Upper lobe of left lung (tissue), 6 donors: Measurements from ENCODE around the gene UBE2J2. TPM values are rescaled to one million over a fixed set of nuclear protein-coding genes. Genes with fewer than 3 reads are reported as not detected.

Experiments
- ATAC-seq, 2 donors: fragments of 200-7000 bp; cut with Tn5 transposase; one replicate each; pipeline ENCODE4 v1.9.1; 2022; ENCODE audit warnings: mild to moderate bottlenecking in 2 of 2, moderate library complexity in 2 of 2; ENCODE audit not compliant: low FRiP score in 2 of 2
- DNase-seq, 2 donors: peaks; one replicate each; pipeline ENCODE4 v3.0.0-alpha.2; 2019 to 2020
- H3K27ac ChIP-seq, 4 donors: fragments of 200-600 bp; sonication (generic); one replicate each; pipeline ENCODE4 v1.5.1; 2016 to 2019
- H3K27me3 ChIP-seq, 4 donors: fragments of 200-600 bp; sonication (generic); one replicate each; pipeline ENCODE4 v1.5.1; 2017 to 2019
- H3K36me3 ChIP-seq, 4 donors: fragments of 200-600 bp; sonication (generic); one replicate each; pipeline ENCODE4 v1.5.1; 2016 to 2019
- H3K4me1 ChIP-seq, 4 donors: fragments of 200-600 bp; sonication (generic); one replicate each; pipeline ENCODE4 v1.5.1; 2018 to 2019
- H3K4me3 ChIP-seq, 4 donors: fragments of 200-600 bp; sonication (generic); one replicate each; pipeline ENCODE4 v1.5.1; 2017 to 2019; ENCODE audit warnings: mild to moderate bottlenecking in 2 of 4, moderate library complexity in 1 of 4
- H3K9me3 ChIP-seq, 4 donors: fragments of 200-600 bp; sonication (generic); one replicate each; pipeline ENCODE4 v1.5.1; 2018 to 2019
- CTCF ChIP-seq, 6 experiments: fragments of 450-650 bp in 4 of 6; fragments of 200-600 bp in 2 of 6; sonication (generic) in 2 of 6; IDR thresholded peaks; one replicate each; pipeline ENCODE4 v1.5.1; 2016 to 2019; ENCODE audit warnings: antibody characterized with exemption in 6 of 6
- EP300 ChIP-seq, 4 donors: sonication (generic); formaldehyde crosslinking; IDR thresholded peaks; one replicate each; pipeline ENCODE4 v1.5.1; 2017; ENCODE audit warnings: antibody characterized with exemption in 4 of 4, control low read depth in 2 of 4
- POLR2A ChIP-seq, 4 donors: fragments of 450-650 bp; IDR thresholded peaks; one replicate each; pipeline ENCODE4 v1.5.1; 2016 to 2017; ENCODE audit warnings: antibody characterized with exemption in 4 of 4, mild to moderate bottlenecking in 2 of 4
- POLR2AphosphoS5 ChIP-seq, 2 donors: sonication (generic); formaldehyde crosslinking; IDR thresholded peaks; one replicate each; pipeline ENCODE4 v1.5.1; 2017; ENCODE audit warnings: antibody characterized with exemption in 2 of 2
- WGBS, 2 donors: methylation state at CpG; one replicate each; pipeline ENCODE4 v1.1.5; 2017 to 2018; 5-methylcytosine and 5-hydroxymethylcytosine counted together
- total RNA-seq, 6 donors: library from RNA; depleted of rRNA in 4 of 6; stranded (reverse); fragments of >200 nt in 4 of 6; gene quantifications; one replicate each; pipeline versions ENCODE4 v1.1.0 to v1.2.1, GENCODE V29; 2016 to 2021
- donor health status: DM: no; HTN: no; CAD: no; lungs with moderate emphysema.
- donor health status: DM: no; HTN: yes; CAD: no; lungs with severe emphysema.

Gene UBE2J2
- total RNA-seq, 6 donors from 2014 or later = 41.5 to 88.0 (median 50.5) TPM

DNA sequence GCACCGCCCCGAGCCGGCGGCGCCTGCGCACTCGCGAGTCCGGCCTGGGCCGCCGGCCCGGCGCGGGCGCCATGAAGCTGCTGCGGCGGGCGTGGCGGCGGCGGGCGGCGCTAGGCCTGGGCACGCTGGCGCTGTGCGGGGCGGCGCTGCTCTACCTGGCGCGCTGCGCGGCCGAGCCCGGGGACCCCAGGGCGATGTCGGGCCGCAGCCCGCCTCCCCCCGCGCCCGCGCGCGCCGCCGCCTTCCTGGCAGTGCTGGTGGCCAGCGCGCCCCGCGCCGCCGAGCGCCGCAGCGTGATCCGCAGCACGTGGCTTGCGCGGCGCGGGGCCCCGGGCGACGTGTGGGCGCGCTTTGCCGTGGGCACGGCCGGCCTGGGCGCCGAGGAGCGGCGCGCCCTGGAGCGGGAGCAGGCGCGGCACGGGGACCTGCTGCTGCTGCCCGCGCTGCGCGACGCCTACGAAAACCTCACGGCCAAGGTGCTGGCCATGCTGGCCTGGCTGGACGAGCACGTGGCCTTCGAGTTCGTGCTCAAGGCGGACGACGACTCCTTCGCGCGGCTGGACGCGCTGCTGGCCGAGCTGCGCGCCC, 41.4 kb downstream of the UBE2J2 start, which contains the start of gene B3GALT6:
Gene B3GALT6, plus strand, starts transcription at position 30 of the 588 bp plus-strand sequence. Its CDS starts 42 bp downstream, at position 72.
- WGBS, 2 donors = 13% methylated on average over 8 of the region's 100 CpGs; no CpG with 5 or more reads in 1 of the 2 donors
- H3K36me3 ChIP-seq = peaks cover 8 to 17% (median 15%) of the 10 kb centered on the region in 4 donors
- H3K27ac ChIP-seq = peak within 1 kb of the TSS; percentile 81 to 96 (median 90)
- peaks cover 32 to 56% (median 34%) of the 10 kb centered on the region in 4 donors for H3K4me1 ChIP-seq
- DNase-seq (no peak), ATAC-seq (no peak)
- peak within 1 kb of the TSS; percentile 76 to 97 (median 86) for H3K4me3 ChIP-seq
- no peak for TF ChIP-seq POLR2A (IDR thresholded peaks at IDR 0.05)
- peak in 3 of 6 experiments; percentile 10 to 29 (median 21) for TF ChIP-seq CTCF (IDR thresholded peaks at IDR 0.05)
- no peak for TF ChIP-seq EP300 (IDR thresholded peaks at IDR 0.05)
- no peak for TF ChIP-seq POLR2AphosphoS5 (IDR thresholded peaks at IDR 0.05)
- peaks cover 0 to 1% (median 0%) of the 10 kb centered on the region in 4 donors for H3K27me3 ChIP-seq
- peaks cover 0 to 3% (median 0%) of the 10 kb centered on the region in 4 donors for H3K9me3 ChIP-seq

- H3K4me3 ChIP-seq = peak within 1 kb of the TSS; percentile 76 to 97 (median 86)
- peaks cover 27 to 52% (median 32%) of the 10 kb centered on the region in 4 donors for H3K4me1 ChIP-seq
- peak within 1 kb of the TSS; percentile 81 to 96 (median 90) for H3K27ac ChIP-seq
- peaks cover 0 to 3% (median 0%) of the 10 kb centered on the region in 4 donors for H3K9me3 ChIP-seq
- H3K27me3 ChIP-seq = no peaks in the 10 kb centered on the region
- peak; percentile 95 to 99 for DNase-seq
- WGBS, 2 donors = 0 to 1% methylated on average over 3 to 25 of the region's 99 CpGs
- no peak for TF ChIP-seq EP300 (IDR thresholded peaks at IDR 0.05)
- TF ChIP-seq POLR2A (IDR thresholded peaks at IDR 0.05) = peak in 3 of 4 donors; percentile 42 to 83 (median 53)
- peak; percentile 73 to 85 for TF ChIP-seq POLR2AphosphoS5 (IDR thresholded peaks at IDR 0.05)
- peak in 2 of 6 experiments; percentile 7 to 22 for TF ChIP-seq CTCF (IDR thresholded peaks at IDR 0.05)
- peak; percentile 94 to 97 for ATAC-seq
- H3K36me3 ChIP-seq = peaks cover 14 to 24% (median 22%) of the 10 kb centered on the region in 4 donors
Measured at GRCh38 chr1:1231400-1232207, 42.0 kb downstream of the UBE2J2 start, which contains the start of gene SDF4. TSS of gene SDF4 (minus strand) at chr1:1232001. CDS start at chr1:1228772, 3,229 bp downstream.

GRCh38 chr1:1230656-1231399, 42.8 kb downstream of the UBE2J2 start:
- peaks cover 0 to 3% (median 0%) of the 10 kb centered on the region in 4 donors for H3K9me3 ChIP-seq
- no peaks in the 10 kb centered on the region for H3K27me3 ChIP-seq
- DNase-seq (peak in 1 of 2 donors; percentile 50), ATAC-seq (no peak)
- H3K27ac ChIP-seq = peak overlapping the region; percentile 81 to 96 (median 90)
- peaks cover 27 to 55% (median 32%) of the 10 kb centered on the region in 4 donors for H3K4me1 ChIP-seq
- H3K4me3 ChIP-seq = peak overlapping the region; percentile 76 to 97 (median 86)
- no peak for TF ChIP-seq EP300 (IDR thresholded peaks at IDR 0.05)
- TF ChIP-seq CTCF (IDR thresholded peaks at IDR 0.05) = peak in 2 of 6 experiments; percentile 8 to 20
- H3K36me3 ChIP-seq = peaks cover 14 to 32% (median 29%) of the 10 kb centered on the region in 4 donors
- 16% methylated on average over 20 to 24 of the region's 24 CpGs for WGBS, 2 donors

DNA sequence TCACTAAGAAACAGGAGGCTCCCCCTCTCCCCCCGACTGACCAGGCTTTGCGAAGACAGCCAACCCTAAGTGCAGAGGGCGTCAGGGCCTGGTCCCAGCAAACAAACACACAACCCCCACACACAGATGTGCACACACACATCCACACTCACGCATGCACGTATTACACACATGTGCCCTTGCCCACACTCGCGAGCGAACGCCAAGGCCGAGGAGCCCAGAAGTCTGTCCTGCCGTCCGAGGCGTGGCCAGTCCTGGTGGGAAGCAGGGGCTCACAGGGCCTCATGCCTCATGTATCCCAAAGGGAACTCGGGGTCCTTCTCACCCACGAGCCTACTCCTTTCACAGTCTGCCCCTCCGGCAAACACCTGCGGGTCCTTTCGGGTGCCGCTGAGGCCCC, 43.9 kb downstream of the UBE2J2 start:
- Histone ChIP-seq H3K4me3 (peak overlapping the region in 1 of 4 donors; percentile 76), H3K9me3 (peaks cover 0 to 3% (median 0%) of the 10 kb centered on the region in 4 donors), H3K27me3 (no peaks in the 10 kb centered on the region), H3K27ac (no peak overlapping the region), H3K36me3 (peaks cover 14 to 42% (median 37%) of the 10 kb centered on the region in 4 donors), H3K4me1 (peaks cover 27 to 51% (median 32%) of the 10 kb centered on the region in 4 donors)
- DNase-seq (peak in 1 of 2 donors; percentile 62), ATAC-seq (no peak)
- TF ChIP-seq EP300 (IDR thresholded peaks at IDR 0.05) (no peak), POLR2A (IDR thresholded peaks at IDR 0.05) (no peak), POLR2AphosphoS5 (IDR thresholded peaks at IDR 0.05) (no peak), CTCF (IDR thresholded peaks at IDR 0.05) (no peak)
- 86 to 95% methylated on average over 16 to 19 of the region's 19 CpGs for WGBS, 2 donors
